HG03064 (cell line): ENCODE data around the gene SLC16A3.

Source experiments
- ATAC-seq: cut with Tn5 transposase; IDR thresholded peaks from one replicate; pipeline ENCODE4 v1.9.1; 2021; ENCODE audit warnings: low read depth; ENCODE audit not compliant: unreplicated experiment

Gene SLC16A3

GRCh38 chr17:82221341-82221902, 7.4 kb upstream of the SLC16A3 start:
- ATAC-seq = no peak

- no peak for ATAC-seq
Observed at GRCh38 chr17:82222816-82223215, 6.0 kb upstream of the SLC16A3 start.

GRCh38 chr17:82223517-82223916, 5.3 kb upstream of the SLC16A3 start:
- no peak for ATAC-seq

- ATAC-seq = no peak
Observed at GRCh38 chr17:82224666-82225065, 4.2 kb upstream of the SLC16A3 start.

GRCh38 chr17:82225368-82226029, 3.3 kb upstream of the SLC16A3 start:
- no peak for ATAC-seq

- no peak for ATAC-seq
Observed at GRCh38 chr17:82226146-82226808, 2.6 kb upstream of the SLC16A3 start.

GRCh38 chr17:82226809-82227628, 1.8 kb upstream of the SLC16A3 start:
- no peak for ATAC-seq

GRCh38 chr17:82227629-82228277, 1.1 kb upstream of the SLC16A3 start:
- no peak for ATAC-seq

- ATAC-seq = no peak
Observed at GRCh38 chr17:82228278-82228841, 482 bp upstream of the SLC16A3 start.

GRCh38 chr17:82229698-82230608, 1.1 kb downstream of the SLC16A3 start:
- no peak for ATAC-seq

GRCh38 chr17:82230609-82231311, 1.9 kb downstream of the SLC16A3 start:
- ATAC-seq = peak; percentile 37

GRCh38 chr17:82231312-82231561, 2.4 kb downstream of the SLC16A3 start:
- ATAC-seq = no peak

GRCh38 chr17:82231562-82232321, 2.9 kb downstream of the SLC16A3 start:
- ATAC-seq = no peak

GRCh38 chr17:82232322-82232820, 3.5 kb downstream of the SLC16A3 start:
- no peak for ATAC-seq

- no peak for ATAC-seq
Observed at GRCh38 chr17:82232876-82233785, 4.3 kb downstream of the SLC16A3 start.

GRCh38 chr17:82234211-82235055, 5.6 kb downstream of the SLC16A3 start:
- ATAC-seq = no peak
